ENCODE measurements around the gene HDGFL2.

Gene HDGFL2

DNA sequence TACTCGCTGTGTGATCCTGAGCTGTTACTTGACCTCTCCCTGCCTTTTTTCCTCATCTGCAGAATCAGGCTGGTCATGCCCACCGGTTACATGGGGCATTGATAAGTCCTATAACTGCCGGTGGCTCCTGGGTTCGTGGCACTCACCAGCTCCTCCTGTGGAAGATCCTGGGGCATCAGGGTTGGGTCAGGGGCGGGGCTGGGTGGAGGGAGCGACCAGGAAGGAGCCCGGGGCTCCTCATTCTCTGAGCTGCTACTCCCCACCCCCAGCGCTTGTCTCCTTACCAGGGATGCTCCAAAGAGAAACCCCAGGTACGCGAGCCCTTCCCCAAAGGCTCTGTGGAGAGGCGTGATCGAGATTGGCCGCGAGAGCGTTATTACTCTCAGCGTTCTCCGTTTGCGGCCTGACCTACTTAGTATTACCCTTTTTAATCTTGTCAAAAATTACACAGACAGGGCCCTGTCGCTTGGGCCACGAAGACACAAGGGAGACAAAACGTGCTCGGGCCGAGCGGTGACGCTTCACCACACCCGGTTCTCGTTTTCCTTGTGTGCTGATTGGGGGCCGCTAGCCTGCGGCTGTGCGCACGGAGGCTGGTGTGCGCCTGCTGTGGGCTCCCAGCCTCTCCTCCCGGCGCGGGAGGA, 10.7 kb downstream of the HDGFL2 start:
- H3K4me3 ChIP-seq (replicated peaks in 1 of 2; ENCODE audit: low read depth in 2 of 2, low read length in 2 of 2): no peak overlapping the region
- no peak for DNase-seq (ENCODE audit: low read depth in 2 of 2)
- TF ChIP-seq, protein P1, sequence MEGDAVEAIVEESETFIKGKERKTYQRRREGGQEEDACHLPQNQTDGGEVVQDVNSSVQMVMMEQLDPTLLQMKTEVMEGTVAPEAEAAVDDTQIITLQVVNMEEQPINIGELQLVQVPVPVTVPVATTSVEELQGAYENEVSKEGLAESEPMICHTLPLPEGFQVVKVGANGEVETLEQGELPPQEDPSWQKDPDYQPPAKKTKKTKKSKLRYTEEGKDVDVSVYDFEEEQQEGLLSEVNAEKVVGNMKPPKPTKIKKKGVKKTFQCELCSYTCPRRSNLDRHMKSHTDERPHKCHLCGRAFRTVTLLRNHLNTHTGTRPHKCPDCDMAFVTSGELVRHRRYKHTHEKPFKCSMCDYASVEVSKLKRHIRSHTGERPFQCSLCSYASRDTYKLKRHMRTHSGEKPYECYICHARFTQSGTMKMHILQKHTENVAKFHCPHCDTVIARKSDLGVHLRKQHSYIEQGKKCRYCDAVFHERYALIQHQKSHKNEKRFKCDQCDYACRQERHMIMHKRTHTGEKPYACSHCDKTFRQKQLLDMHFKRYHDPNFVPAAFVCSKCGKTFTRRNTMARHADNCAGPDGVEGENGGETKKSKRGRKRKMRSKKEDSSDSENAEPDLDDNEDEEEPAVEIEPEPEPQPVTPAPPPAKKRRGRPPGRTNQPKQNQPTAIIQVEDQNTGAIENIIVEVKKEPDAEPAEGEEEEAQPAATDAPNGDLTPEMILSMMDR (IDR thresholded peaks at IDR 0.05; ENCODE audit: low read depth, low read length): no peak

DNA sequence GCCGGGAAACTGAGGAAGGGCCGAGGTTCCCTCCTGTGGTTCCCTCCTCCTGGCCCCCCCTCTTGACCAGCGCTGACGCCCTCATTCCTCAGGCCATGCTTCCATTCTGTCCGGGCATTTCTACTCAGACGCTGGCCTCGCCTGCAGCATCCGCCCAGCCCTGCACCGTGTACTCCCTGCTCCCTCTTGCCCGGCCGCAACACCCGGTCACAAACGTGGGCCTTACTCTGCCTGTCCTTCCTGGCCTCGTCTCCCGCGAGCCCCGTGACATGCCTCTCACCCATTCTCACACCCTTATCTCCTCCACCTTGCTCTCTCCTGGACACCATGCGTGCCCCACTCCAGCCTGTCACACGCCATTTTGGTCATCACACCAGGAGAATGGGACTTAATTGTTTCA, 11.3 kb downstream of the HDGFL2 start:
- no peak for DNase-seq (ENCODE audit: low read depth in 2 of 2)
- TF ChIP-seq, protein P1 (IDR thresholded peaks at IDR 0.05; ENCODE audit: low read depth, low read length): no peak
- no peak overlapping the region for H3K4me3 ChIP-seq (replicated peaks in 1 of 2; ENCODE audit: low read depth in 2 of 2, low read length in 2 of 2)

DNA sequence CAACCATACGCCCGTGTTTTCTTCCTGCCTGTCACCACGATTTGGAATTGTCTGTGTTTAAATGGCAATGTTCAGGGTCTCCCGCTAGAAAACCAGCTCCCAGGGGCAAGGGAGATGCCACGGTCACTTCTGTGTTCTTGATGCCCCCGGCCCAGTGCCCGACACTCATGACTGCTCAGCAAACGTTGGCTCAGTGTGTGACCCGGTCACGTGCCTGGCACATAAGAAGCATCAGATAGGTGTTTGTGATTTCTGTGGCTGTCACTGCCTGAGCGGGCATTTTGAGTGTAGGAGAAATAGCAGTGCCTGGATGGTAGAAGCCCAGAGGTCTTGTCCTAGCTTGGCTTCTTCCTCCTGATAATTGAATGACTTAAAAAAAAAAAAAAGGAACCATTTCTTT, 15.5 kb downstream of the HDGFL2 start:
- no peak for DNase-seq (ENCODE audit: low read depth in 2 of 2)
- TF ChIP-seq, protein P1 (IDR thresholded peaks at IDR 0.05; ENCODE audit: low read depth, low read length): no peak
- H3K4me3 ChIP-seq (replicated peaks in 1 of 2; ENCODE audit: low read depth in 2 of 2, low read length in 2 of 2): no peak overlapping the region

DNA sequence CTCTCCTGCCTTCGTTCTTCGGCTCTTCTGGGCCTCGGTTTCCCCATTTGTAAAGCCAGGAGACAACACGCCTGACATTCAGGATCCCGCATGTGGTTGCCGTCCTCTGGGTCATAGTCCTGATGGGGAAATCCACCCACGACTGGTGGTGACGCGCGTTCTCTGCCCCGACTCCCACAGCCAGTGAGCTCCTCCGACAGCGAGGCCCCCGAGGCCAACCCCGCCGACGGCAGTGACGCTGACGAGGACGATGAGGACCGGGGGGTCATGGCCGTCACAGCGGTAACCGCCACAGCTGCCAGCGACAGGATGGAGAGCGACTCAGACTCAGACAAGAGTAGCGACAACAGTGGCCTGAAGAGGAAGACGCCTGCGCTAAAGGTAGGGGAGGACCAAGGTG, 16.4 kb downstream of the HDGFL2 start:
- DNase-seq (ENCODE audit: low read depth in 2 of 2): no peak
- H3K4me3 ChIP-seq (replicated peaks in 1 of 2; ENCODE audit: low read depth in 2 of 2, low read length in 2 of 2): no peak overlapping the region
- TF ChIP-seq, protein P1 (IDR thresholded peaks at IDR 0.05; ENCODE audit: low read depth, low read length): no peak

DNA sequence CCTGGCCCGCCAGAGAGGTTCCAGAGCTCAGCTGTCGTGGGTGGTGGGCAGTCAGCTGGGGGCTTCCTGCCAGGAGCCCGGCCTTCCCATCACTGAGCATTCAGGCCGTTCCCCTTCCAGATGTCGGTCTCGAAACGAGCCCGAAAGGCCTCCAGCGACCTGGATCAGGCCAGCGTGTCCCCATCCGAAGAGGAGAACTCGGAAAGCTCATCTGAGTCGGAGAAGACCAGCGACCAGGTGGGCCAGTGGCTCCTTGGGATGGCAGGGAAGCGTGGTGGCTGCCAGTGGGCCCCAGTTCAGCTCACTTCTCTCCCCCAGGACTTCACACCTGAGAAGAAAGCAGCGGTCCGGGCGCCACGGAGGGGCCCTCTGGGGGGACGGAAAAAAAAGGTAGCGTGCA, 19.3 kb downstream of the HDGFL2 start:
- TF ChIP-seq, protein P1 (IDR thresholded peaks at IDR 0.05; ENCODE audit: low read depth, low read length): no peak
- no peak for DNase-seq (ENCODE audit: low read depth in 2 of 2)
- H3K4me3 ChIP-seq (replicated peaks in 1 of 2; ENCODE audit: low read depth in 2 of 2, low read length in 2 of 2): no peak overlapping the region

DNA sequence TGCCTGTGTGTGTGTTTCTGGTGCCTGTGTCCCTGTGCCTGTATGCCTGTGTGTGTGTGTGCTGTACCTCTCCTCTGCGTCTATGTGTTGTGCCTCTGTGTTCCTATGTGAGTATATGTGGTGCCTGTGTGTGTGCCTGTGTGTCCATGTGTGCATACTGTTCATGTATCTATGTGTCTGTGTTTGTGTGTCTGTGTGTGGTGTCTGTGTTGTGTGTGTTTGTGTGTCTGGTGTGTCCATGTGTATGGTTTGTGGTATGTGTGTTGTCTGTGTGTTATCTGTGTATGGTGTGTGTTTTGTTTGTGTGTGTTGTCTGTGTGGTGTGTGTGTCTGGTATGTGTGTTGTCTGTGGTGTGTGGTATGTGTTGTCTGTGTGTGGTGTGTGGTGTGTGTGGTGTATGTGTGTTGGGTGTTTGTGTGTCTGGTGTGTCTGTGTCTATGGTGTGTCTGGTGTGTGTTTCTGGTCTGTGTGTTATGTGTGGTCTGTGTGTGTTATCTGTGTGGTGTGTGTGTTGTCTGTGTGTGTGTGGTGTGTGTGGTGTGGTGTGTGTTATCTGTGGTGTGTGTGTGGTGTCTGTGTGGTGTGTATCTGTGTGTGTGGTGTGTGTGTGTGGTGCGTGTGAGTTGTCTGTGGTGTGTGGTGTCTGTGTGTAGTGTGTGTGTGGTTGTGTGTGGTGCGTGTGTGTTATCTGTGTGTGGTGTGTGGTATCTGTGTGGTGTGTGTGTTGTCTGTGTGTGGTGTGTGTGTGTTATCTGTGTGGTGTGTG, 20.4 kb downstream of the HDGFL2 start:
- DNase-seq (ENCODE audit: low read depth in 2 of 2): no peak
- TF ChIP-seq, protein P1 (IDR thresholded peaks at IDR 0.05; ENCODE audit: low read depth, low read length): no peak
- H3K4me3 ChIP-seq (replicated peaks in 1 of 2; ENCODE audit: low read depth in 2 of 2, low read length in 2 of 2): no peak overlapping the region
